Uterus (tissue), 4 donors: ENCODE measurements around the gene FER. TPM values are rescaled to one million over a fixed set of nuclear protein-coding genes. Genes with fewer than 3 reads are reported as not detected.
"Not testable (repeated sequence)": the region's sequence is repeated elsewhere in the genome, so short reads cannot be mapped to it uniquely, and the experiment has no call there.

Source experiments
- DNase-seq, 2 donors: peaks; one replicate each; pipeline ENCODE4 v3.0.0-alpha.2; 2019 to 2020
- H3K27ac ChIP-seq, 2 donors: fragments of 200-600 bp; sonication (generic); 1 replicate in 1 of 2; 2 replicates in 1 of 2; pipeline ENCODE4 v1.5.1; 2016 to 2018
- H3K27me3 ChIP-seq, 2 donors: fragments of 200-600 bp; sonication (generic); one replicate each; pipeline ENCODE4 v1.5.1; 2018 to 2019; ENCODE audit warnings: control low read depth in 1 of 2
- H3K36me3 ChIP-seq, 2 donors: fragments of 200-600 bp; sonication (generic); one replicate each; pipeline ENCODE4 v1.5.1; 2019; ENCODE audit warnings: control low read depth in 1 of 2
- H3K4me1 ChIP-seq, 2 donors: fragments of 200-600 bp; sonication (generic); one replicate each; pipeline ENCODE4 v1.5.1; 2018 to 2019; ENCODE audit warnings: control low read depth in 1 of 2
- H3K4me3 ChIP-seq, 2 donors: fragments of 200-600 bp; sonication (generic); 1 replicate in 1 of 2; 2 replicates in 1 of 2; pipeline ENCODE4 v1.5.1; 2018 to 2019; ENCODE audit warnings: mild to moderate bottlenecking in 1 of 2
- H3K9me3 ChIP-seq, 2 donors: fragments of 200-600 bp; sonication (generic); one replicate each; pipeline ENCODE4 v1.5.1; 2019; ENCODE audit warnings: control low read depth in 1 of 2
- POLR2A ChIP-seq, 2 donors: fragments of 450-650 bp; IDR thresholded peaks; one replicate each; pipeline ENCODE4 v1.6.1; 2016; ENCODE audit warnings: antibody characterized with exemption in 2 of 2, mild to moderate bottlenecking in 1 of 2, moderate library complexity in 1 of 2
- intact Hi-C: fragments of 100-400 bp; cut with DNase I; formaldehyde crosslinking; loops from one replicate; pipeline ENCODE4 v1.15.1; 2023; ENCODE audit warnings: low total_unique reads
- total RNA-seq, 4 donors: library from RNA; depleted of rRNA in 3 of 4; stranded (reverse); fragments of >200 nt in 3 of 4; gene quantifications; one replicate each; pipeline versions ENCODE4 v1.1.0 to v1.2.4, GENCODE V29; 2014 to 2023
- TF ChIP-seq, protein P1 (sequence below), 4 experiments: fragments of 200-600 bp in 2 of 4; fragments of 450-650 bp in 2 of 4; sonication (generic) in 2 of 4; IDR thresholded peaks; one replicate each; pipeline ENCODE4 v1.5.1; 2016 to 2019; ENCODE audit warnings: antibody characterized with exemption in 4 of 4, mild to moderate bottlenecking in 2 of 4, moderate library complexity in 1 of 4
- donor health status: DM: yes; HTN: yes; CAD: no.

Gene FER
- total RNA-seq, 4 donors from 2014 or later: 16.9 to 60.1 (median 38.0) TPM

DNA sequence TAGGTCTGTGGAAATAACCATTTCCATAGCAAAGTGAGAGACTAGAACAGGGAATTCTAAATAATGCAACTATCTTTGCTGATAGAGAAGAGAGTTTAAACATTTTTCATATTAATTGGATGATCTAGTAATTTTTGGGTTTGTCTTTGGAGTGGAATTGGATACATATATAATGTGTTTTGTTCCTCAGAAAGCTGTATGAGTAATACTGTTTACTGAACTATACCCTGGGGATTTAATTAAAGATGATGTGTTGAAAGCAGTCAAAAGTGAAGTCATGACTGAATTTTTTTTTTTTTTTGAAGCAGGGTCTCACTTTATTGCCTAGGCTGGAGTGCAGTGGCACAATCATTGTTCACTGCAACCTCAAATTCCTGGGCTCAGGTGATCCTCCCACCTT lies 17.9 kb downstream of the FER start:
- intact Hi-C loops: no loop called here
- no peak for DNase-seq
- no peaks in the 10 kb centered on the region for H3K9me3 ChIP-seq
- TF ChIP-seq, protein P1, sequence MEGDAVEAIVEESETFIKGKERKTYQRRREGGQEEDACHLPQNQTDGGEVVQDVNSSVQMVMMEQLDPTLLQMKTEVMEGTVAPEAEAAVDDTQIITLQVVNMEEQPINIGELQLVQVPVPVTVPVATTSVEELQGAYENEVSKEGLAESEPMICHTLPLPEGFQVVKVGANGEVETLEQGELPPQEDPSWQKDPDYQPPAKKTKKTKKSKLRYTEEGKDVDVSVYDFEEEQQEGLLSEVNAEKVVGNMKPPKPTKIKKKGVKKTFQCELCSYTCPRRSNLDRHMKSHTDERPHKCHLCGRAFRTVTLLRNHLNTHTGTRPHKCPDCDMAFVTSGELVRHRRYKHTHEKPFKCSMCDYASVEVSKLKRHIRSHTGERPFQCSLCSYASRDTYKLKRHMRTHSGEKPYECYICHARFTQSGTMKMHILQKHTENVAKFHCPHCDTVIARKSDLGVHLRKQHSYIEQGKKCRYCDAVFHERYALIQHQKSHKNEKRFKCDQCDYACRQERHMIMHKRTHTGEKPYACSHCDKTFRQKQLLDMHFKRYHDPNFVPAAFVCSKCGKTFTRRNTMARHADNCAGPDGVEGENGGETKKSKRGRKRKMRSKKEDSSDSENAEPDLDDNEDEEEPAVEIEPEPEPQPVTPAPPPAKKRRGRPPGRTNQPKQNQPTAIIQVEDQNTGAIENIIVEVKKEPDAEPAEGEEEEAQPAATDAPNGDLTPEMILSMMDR (IDR thresholded peaks at IDR 0.05): no peak
- no peak for TF ChIP-seq POLR2A (IDR thresholded peaks at IDR 0.05)
- no peaks in the 10 kb centered on the region for H3K36me3 ChIP-seq
- H3K4me3 ChIP-seq: no peak overlapping the region
- H3K4me1 ChIP-seq: no peaks in the 10 kb centered on the region
- H3K27ac ChIP-seq: no peak overlapping the region
- H3K27me3 ChIP-seq: no peaks in the 10 kb centered on the region

DNA sequence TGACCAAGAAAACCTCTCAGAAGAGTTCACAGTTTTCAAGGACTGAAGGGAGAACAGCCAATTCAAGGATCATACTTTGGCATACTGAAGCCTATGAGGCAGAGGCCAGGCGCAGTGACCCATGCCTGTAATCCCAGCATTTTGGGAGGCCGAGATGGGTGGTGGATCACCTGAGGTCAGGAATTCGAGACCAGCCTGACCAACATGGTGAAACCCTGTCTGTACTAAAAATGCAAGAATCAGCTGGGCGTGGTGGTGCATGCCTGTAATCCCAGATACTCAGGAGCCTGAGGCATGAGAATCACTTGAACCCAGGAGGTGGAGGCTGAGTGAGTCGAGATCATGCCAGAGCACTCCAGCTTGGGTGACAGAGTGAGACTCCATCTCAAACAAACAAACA lies 19.2 kb downstream of the FER start:
- H3K9me3 ChIP-seq, H3K27ac ChIP-seq, H3K36me3 ChIP-seq, intact Hi-C loops, H3K4me3 ChIP-seq, DNase-seq, H3K4me1 ChIP-seq, H3K27me3 ChIP-seq: not testable (repeated sequence)

DNA sequence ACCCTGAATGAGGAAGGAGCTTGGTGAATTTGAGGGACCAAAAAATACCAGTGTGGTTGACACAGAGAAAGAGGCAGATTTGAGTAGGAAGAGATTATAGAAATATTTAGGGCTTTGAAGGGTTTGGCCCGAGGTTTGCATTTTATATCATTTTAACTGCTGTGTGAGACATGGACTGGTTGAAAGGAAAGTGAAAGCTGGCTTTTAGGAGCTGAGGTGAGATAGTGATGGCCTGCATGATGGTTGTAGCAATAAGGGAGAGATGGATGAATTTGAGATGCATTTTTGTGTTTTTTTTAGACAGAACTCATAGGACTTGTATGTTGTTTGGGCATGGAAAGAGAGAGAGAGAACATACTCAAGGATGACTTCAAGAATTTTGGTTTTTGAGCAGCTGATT lies 21.7 kb downstream of the FER start:
- no peaks in the 10 kb centered on the region for H3K36me3 ChIP-seq
- TF ChIP-seq, protein P1 (IDR thresholded peaks at IDR 0.05): no peak
- TF ChIP-seq POLR2A (IDR thresholded peaks at IDR 0.05): no peak
- no peaks in the 10 kb centered on the region for H3K9me3 ChIP-seq
- H3K27me3 ChIP-seq: no peaks in the 10 kb centered on the region
- H3K4me1 ChIP-seq: no peaks in the 10 kb centered on the region
- H3K4me3 ChIP-seq: no peak overlapping the region
- DNase-seq: no peak
- intact Hi-C loops: no loop called here
- H3K27ac ChIP-seq: peak overlapping the region in 1 of 2 donors; percentile 1

DNA sequence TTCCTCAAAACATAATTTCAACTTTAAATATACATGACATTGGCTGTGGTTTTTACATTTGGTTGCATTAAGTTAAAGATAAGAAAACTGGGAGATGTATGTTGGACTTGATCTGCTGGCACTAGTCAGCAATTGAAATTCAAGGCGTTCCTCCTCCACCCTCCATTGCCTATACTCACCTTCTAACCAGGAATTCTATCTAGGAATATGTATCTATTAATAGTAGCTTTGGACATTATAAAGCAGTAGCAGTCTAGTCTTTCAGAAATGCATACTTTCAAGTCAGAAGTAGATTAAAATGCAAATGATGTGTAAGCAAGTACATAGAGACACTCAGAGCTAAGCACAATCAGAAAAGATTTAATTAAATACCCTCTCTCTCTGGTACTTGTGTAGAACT lies 24.9 kb downstream of the FER start:
- no peak overlapping the region for H3K27ac ChIP-seq
- H3K4me1 ChIP-seq: no peaks in the 10 kb centered on the region
- no peak for DNase-seq
- no peak overlapping the region for H3K4me3 ChIP-seq
- no peaks in the 10 kb centered on the region for H3K36me3 ChIP-seq
- no peaks in the 10 kb centered on the region for H3K9me3 ChIP-seq
- intact Hi-C loops: no loop called here
- H3K27me3 ChIP-seq: no peaks in the 10 kb centered on the region
- TF ChIP-seq POLR2A (IDR thresholded peaks at IDR 0.05): no peak

DNA sequence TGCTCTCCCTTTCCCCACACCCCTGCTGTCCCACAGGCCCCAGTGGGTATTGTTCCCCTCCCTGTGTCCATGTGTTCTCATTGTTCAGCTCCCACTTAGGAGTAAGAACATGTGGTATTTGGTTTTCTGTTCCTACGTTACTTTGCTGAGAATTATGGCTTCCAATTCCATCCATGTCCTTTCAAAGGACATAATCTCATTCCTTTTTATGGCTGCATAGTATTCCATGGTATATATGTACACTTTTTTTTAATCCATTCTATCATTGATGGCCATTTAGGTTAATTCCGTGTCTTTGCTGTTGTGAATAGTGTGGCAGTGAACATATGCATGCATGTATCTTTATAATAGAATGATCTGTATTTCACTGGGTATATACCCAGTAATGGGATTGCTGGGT lies 25.6 kb downstream of the FER start:
- intact Hi-C loops: no loop called here
- H3K4me3 ChIP-seq: no peak overlapping the region
- no peak for TF ChIP-seq POLR2A (IDR thresholded peaks at IDR 0.05)
- TF ChIP-seq, protein P1 (IDR thresholded peaks at IDR 0.05): no peak
- no peaks in the 10 kb centered on the region for H3K27me3 ChIP-seq
- H3K36me3 ChIP-seq: no peaks in the 10 kb centered on the region
- H3K4me1 ChIP-seq: no peaks in the 10 kb centered on the region
- no peak overlapping the region for H3K27ac ChIP-seq
- no peak for DNase-seq
- H3K9me3 ChIP-seq: no peaks in the 10 kb centered on the region

DNA sequence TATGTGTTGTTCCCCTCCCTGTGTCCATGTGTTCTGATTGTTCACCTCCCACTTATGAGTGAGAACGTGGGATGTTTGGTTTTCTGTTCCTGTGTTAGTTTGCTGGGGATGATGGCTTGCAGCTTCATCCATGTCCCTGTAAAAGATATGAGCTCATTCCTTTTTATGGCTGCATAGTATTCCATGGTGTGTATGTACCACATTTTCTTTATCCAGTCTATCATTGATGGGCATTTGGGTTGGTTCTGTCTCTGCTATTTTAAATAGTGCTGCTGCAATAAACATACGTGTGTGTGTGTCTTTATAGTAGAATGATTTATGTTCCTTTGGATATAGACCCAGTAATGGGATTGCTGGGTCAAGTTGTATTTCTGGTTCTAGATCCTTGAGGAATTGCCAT lies 26.4 kb downstream of the FER start:
- intact Hi-C loops, H3K4me3 ChIP-seq, H3K4me1 ChIP-seq, H3K27me3 ChIP-seq, DNase-seq, H3K36me3 ChIP-seq, H3K9me3 ChIP-seq, H3K27ac ChIP-seq: not testable (repeated sequence)

DNA sequence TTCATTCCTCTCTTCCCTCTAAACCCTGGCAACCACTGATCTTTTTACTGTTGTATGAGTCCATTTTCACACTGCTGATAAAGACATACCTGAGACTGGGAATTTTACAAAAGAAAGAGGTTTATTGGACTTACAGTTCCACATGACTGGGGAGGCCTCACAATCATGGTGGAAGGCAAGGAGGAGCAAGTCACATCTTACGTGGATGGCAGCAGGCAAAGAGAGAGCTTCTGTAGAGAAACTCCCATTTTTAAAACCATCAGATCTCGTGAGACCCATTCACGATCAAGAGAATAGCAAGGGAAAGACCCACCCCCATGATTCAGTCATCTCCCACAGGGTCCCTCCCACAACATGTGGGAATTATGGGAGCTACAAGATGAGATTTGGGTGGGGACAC lies 29.9 kb downstream of the FER start:
- H3K27me3 ChIP-seq, DNase-seq, H3K4me3 ChIP-seq, H3K9me3 ChIP-seq, H3K36me3 ChIP-seq, H3K27ac ChIP-seq, H3K4me1 ChIP-seq, intact Hi-C loops: not testable (repeated sequence)

DNA sequence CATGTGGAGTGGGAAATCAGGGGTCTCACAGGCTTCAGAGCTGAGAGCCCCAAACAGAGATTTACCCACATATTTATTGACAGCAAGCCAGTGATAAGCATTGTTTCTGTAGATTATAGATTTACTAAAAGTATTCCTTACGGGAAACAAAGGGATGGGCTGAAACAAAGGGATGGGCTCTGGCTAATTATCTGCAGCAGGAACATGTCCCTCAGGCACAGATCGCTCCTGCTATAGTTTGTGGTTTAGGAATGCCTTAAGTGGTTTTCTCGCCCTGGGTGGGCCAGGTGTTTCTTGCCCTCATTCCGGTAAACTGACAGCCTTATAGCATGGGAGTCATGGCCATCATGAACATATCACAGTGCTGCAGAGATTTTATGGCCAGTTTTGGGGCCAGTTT lies 36.9 kb downstream of the FER start:
- H3K36me3 ChIP-seq, H3K27me3 ChIP-seq, intact Hi-C loops, DNase-seq, H3K4me1 ChIP-seq, H3K9me3 ChIP-seq, H3K4me3 ChIP-seq, H3K27ac ChIP-seq: not testable (repeated sequence)
